HepG2 (cell line): ENCODE data around the gene TK1. TPM values are rescaled to one million over a fixed set of nuclear protein-coding genes. Genes with fewer than 3 reads are reported as not detected.
A peak's percentile ranks its signal among the peaks of the same experiment; 100 is the strongest.

ENCODE experiments used
- ATAC-seq: fragments of 200-7000 bp; cut with Tn5 transposase; 3 replicates; pipeline ENCODE4 v1.9.1; 2020; ENCODE audit warnings: mild to moderate bottlenecking, moderate library complexity
- BruUV-seq: library from RNA; stranded (reverse); fragments of 400-500 nt; replicated peaks from 2 replicates; lab custom pipeline; 2021; lab: Mats Ljungman, UMichigan
- CTCF ChIA-PET: fragments of 300-600 bp; formaldehyde crosslinking; extraction: SDS; loops from one replicate; lab custom pipeline; 2021; ENCODE audit warnings: low total read pairs, inconsistent platforms, low intra/inter-chr PET ratio; lab: Yijun Ruan, JAX
- POLR2A ChIA-PET: fragments of 350-600 bp; sonication (Branson Sonifier 250); formaldehyde crosslinking; loops from one replicate; lab custom pipeline; 2020; ENCODE audit warnings: antibody characterized with exemption, inconsistent platforms; lab: Yijun Ruan, JAX
- DNase-seq: peaks from one replicate; pipeline ENCODE4 v3.0.0-alpha.2; 2015; ENCODE audit warnings: low spot score
- FAIRE-seq: peaks from 3 replicates; lab custom pipeline; 2011; peaks lifted over from hg19 to GRCh38; lab: Jason Lieb, UNC
- H2AFZ ChIP-seq: one replicate; pipeline ENCODE4 v1.6.1; 2011; ENCODE audit warnings: low read length, inconsistent platforms
- H3K27ac ChIP-seq: fragments of 300-600 bp; 3 replicates; pipeline ENCODE4 v1.8.0; 2011; ENCODE audit warnings: mixed run types, mild to moderate bottlenecking, mixed read lengths, low read length, inconsistent platforms; ENCODE audit not compliant: insufficient read depth; ENCODE audit errors: extremely low read length
- H3K27me3 ChIP-seq, 2 experiments: fragments of 200-600 bp in 1 of 2; 2 replicates in 1 of 2; 3 replicates in 1 of 2; pipeline versions ENCODE4 v1.6.0 to v1.8.0; 2011; ENCODE audit warnings: low read length in 2 of 2, mild to moderate bottlenecking in 2 of 2, moderate library complexity in 2 of 2, inconsistent platforms in 1 of 2; ENCODE audit not compliant: insufficient read depth in 2 of 2, control insufficient read depth in 1 of 2
- H3K36me3 ChIP-seq, 2 experiments: fragments of 200-600 bp in 1 of 2; replicated peaks in 1 of 2; 2 replicates in 1 of 2; 3 replicates in 1 of 2; pipeline versions ENCODE4 v1.5.1 to v1.8.0; 2011; ENCODE audit warnings: low read length in 2 of 2, inconsistent platforms in 1 of 2; ENCODE audit not compliant: insufficient read depth in 2 of 2, control insufficient read depth in 1 of 2
- H3K4me1 ChIP-seq: 2 replicates; pipeline ENCODE4 v1.5.1; 2012; ENCODE audit warnings: low read length, inconsistent platforms; ENCODE audit not compliant: insufficient read depth
- H3K4me2 ChIP-seq: 2 replicates; pipeline ENCODE4 v1.6.0; 2011; ENCODE audit warnings: low read depth, low read length, inconsistent platforms
- H3K4me3 ChIP-seq, 3 experiments: fragments of 200-600 bp in 1 of 3; sonication (generic), shearing (Covaris generic) in 1 of 3; replicated peaks in 1 of 3; 2 replicates each; pipeline ENCODE4 v1.5.1; 2011 to 2016; ENCODE audit warnings: low read length in 3 of 3, inconsistent platforms in 2 of 3, low read depth in 2 of 3, mild to moderate bottlenecking in 2 of 3, control low read depth in 1 of 3, mixed read lengths in 1 of 3; ENCODE audit not compliant: insufficient read depth in 1 of 3
- H3K79me2 ChIP-seq: one replicate; pipeline ENCODE4 v1.6.1; 2011; ENCODE audit warnings: low read length, inconsistent platforms; ENCODE audit not compliant: insufficient read depth
- H3K9ac ChIP-seq: 2 replicates; pipeline ENCODE4 v1.6.0; 2011; ENCODE audit warnings: mild to moderate bottlenecking, low read depth, low read length, inconsistent platforms; ENCODE audit not compliant: insufficient read depth
- H3K9me3 ChIP-seq: 2 replicates; pipeline ENCODE4 v1.5.1; 2012; ENCODE audit warnings: mild to moderate bottlenecking, low read length
- H4K20me1 ChIP-seq: 2 replicates; pipeline ENCODE4 v1.6.0; 2011; ENCODE audit warnings: inconsistent platforms, mild to moderate bottlenecking, low read length, moderate library complexity; ENCODE audit not compliant: insufficient read depth
- ATAD3A ChIP-seq: sonication (generic); formaldehyde crosslinking; IDR thresholded peaks from 2 replicates; pipeline ENCODE4 v1.4.0; 2020; ENCODE audit warnings: missing genetic modification reagents
- ETV5 ChIP-seq: IDR thresholded peaks from 2 replicates; pipeline ENCODE4 v1.6.1; 2018; ENCODE audit warnings: missing biosample characterization, missing genetic modification reagents, inconsistent platforms, borderline replicate concordance
- PTBP1 ChIP-seq: fragments of 200-400 bp; formaldehyde crosslinking; IDR thresholded peaks from 2 replicates; pipeline ENCODE4 v1.6.1; 2018; ENCODE audit warnings: low read length, low read depth; ENCODE audit not compliant: poor library complexity, severe bottlenecking
- RNF219 ChIP-seq: sonication (generic); formaldehyde crosslinking; IDR thresholded peaks from 2 replicates; pipeline ENCODE4 v1.5.0; 2020; ENCODE audit warnings: mild to moderate bottlenecking, missing genetic modification reagents
- TAF1 ChIP-seq: sonication (generic); formaldehyde crosslinking; IDR thresholded peaks from 2 replicates; pipeline ENCODE4 v1.4.0; 2020; ENCODE audit warnings: missing genetic modification reagents
- ZBTB14 ChIP-seq: sonication (generic); formaldehyde crosslinking; IDR thresholded peaks from 2 replicates; pipeline ENCODE4 v1.4.0; 2020; ENCODE audit warnings: missing genetic modification reagents
- ZBTB42 ChIP-seq: sonication (generic); formaldehyde crosslinking; IDR thresholded peaks from 2 replicates; pipeline ENCODE4 v1.5.0; 2020; ENCODE audit warnings: mild to moderate bottlenecking, missing genetic modification reagents
- ZC3H13 ChIP-seq: sonication (generic); formaldehyde crosslinking; IDR thresholded peaks from 2 replicates; pipeline ENCODE4 v1.8.1; 2023; ENCODE audit warnings: mild to moderate bottlenecking, missing genetic modification reagents, moderate library complexity
- ZFP90 ChIP-seq: sonication (generic); formaldehyde crosslinking; IDR thresholded peaks from 2 replicates; pipeline ENCODE4 v1.8.0; 2022; ENCODE audit warnings: missing genetic modification reagents, mild to moderate bottlenecking, inconsistent platforms, borderline replicate concordance
- ZMYM3 ChIP-seq: sonication (generic); formaldehyde crosslinking; IDR thresholded peaks from 2 replicates; pipeline ENCODE4 v1.5.1; 2020; ENCODE audit warnings: mild to moderate bottlenecking, missing genetic modification reagents
- ZNF326 ChIP-seq: sonication (generic); formaldehyde crosslinking; IDR thresholded peaks from 2 replicates; pipeline ENCODE4 v1.4.0; 2020; ENCODE audit warnings: missing genetic modification reagents, borderline replicate concordance
- ZNF350 ChIP-seq: sonication (generic); formaldehyde crosslinking; IDR thresholded peaks from 2 replicates; pipeline ENCODE4 v1.4.0; 2020; ENCODE audit warnings: mild to moderate bottlenecking, low read depth, missing genetic modification reagents, borderline replicate concordance
- WGBS: methylation state at CpG from one replicate; pipeline ENCODE4 v1.1.6; 2017; ENCODE audit warnings: low lambda C conversion rate; 5-methylcytosine and 5-hydroxymethylcytosine counted together
- in situ Hi-C: cut with HindIII; loops from 2 replicates; pipeline ENCODE4 v1.10.0; 2017; ENCODE audit warnings: low pct_unique_long_range_greater_than_20kb; ENCODE audit not compliant: extremely low pct_ligation_motif_present
- intact Hi-C: fragments of 100-400 bp; cut with micrococcal nuclease; formaldehyde crosslinking; loops from one replicate; pipeline ENCODE4 v1.10.0; 2022; ENCODE audit not compliant: unreplicated experiment
- polyA plus RNA-seq, 8 experiments: library from polyadenylated mRNA; depleted of rRNA in 3 of 8; stranded (reverse) in 7 of 8; unstranded in 1 of 8; fragments of >200 nt; fragmentation: Illumina TruSeq in 4 of 8; extraction: Trizol in 4 of 8; gene quantifications; 2 replicates each; pipeline versions ENCODE4 v1.2.1 to v1.2.3, GENCODE V29; 2011 to 2016; ENCODE audit warnings: low read depth in 4 of 8, missing spikeins in 1 of 8, mixed read lengths in 1 of 8; ENCODE audit not compliant: insufficient read depth in 1 of 8
- total RNA-seq, 5 experiments: library from RNA; depleted of rRNA; stranded (reverse); fragments of >200 nt; fragmentation: Illumina TruSeq; extraction: Trizol; gene quantifications; 2 replicates each; pipeline ENCODE4 v1.2.3, GENCODE V29; 2016; ENCODE audit warnings: low read depth in 1 of 5
- TF ChIP-seq, protein P1 (sequence below): sonication (generic); formaldehyde crosslinking; IDR thresholded peaks from 2 replicates; pipeline ENCODE4 v1.4.0; 2020; ENCODE audit warnings: missing genetic modification reagents

TK1 gene
- total and polyA plus RNA-seq, 2 of the 13 experiments (the other 11 are each of a cell fraction or from before 2014, with no cell fraction given): 45.0 to 96.0 TPM

DNA sequence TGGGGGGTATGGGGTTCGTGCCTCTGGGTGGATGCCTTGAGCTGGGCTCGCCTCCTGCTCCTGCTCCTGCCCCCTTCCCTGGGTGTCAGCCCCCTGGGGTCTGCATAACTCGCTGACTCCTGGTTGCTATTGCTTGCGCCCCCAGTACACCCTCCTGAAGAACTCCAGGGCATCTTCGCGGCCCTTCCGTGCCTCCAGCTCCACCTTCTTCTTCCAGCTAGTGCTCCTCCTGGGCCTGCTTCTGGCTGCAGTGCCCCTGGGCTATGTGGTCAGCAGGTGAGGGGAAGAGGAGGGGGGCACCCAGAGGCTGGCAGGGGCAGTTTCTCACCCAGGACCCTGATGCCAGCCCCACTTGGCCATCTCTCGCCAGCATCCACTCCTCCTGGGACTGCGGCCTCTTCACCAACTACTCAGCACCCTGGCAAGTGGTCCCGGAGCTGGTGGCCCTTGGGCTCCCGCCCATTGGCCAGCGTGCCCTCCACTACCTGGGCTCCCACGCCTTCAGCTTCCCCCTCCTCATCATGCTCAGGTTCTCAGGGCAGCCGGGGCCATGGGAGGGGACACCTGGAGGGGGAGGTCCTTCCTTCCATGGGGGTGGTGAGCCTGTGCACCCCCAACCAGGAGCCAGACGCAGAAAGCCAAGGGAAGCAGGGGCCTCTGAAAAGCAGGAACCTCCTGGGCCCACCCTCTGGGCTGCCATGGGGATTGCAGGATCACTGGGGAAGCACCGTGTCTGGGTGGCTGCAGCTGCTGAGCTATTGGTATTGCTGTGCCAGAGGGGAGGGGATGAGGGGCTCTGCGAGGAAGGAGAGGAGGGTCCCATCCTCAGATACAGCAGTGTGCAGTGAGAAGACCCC lies 48.4 kb downstream of the TK1 start (continued):
- TF ChIP-seq ZNF350 (CRISPR knock-in tag) (0 out of 2 replicates have a peak, but pooled peaks have one; percentile 35), ZBTB14 (CRISPR knock-in tag) (0 out of 2 replicates have a peak, but pooled peaks have one; percentile 22), TAF1 (no peak), ZC3H13 (CRISPR knock-in tag) (0 out of 2 replicates have a peak, but pooled peaks have one; percentile 9), ZFP90 (CRISPR knock-in tag) (no peak), ZBTB42 (CRISPR knock-in tag) (0 out of 2 replicates have a peak, but pooled peaks have one; percentile 45)

- Histone ChIP-seq H3K79me2 (no peaks in the 10 kb centered on the region), H3K27ac (no peak overlapping the region), H3K9me3 (no peaks in the 10 kb centered on the region), H3K4me3 (peak overlapping the region in 1 of 3 experiments; percentile 59; a peak in 2 of 6 replicates), H2AFZ (no peak overlapping the region), H3K27me3 (peaks cover 5 to 14% of the 10 kb centered on the region in 2 experiments; a peak in 4 of 5 replicates), H3K36me3 (no peaks in the 10 kb centered on the region), H3K9ac (peak overlapping the region; percentile 41), H4K20me1 (no peaks in the 10 kb centered on the region), H3K4me2 (peak overlapping the region; percentile 77), H3K4me1 (peaks cover 97% of the 10 kb centered on the region)
- DNase-seq (no peak), ATAC-seq (peak; percentile 7), FAIRE-seq (no peak)
- no TSS peak for BruUV-seq
- ChIA-PET POLR2A (interaction anchor here (5.0 kb wide), 1 partner anchor 9 kb away, joined by 57 read pairs; the partner anchor contains the start of gene TMC6), CTCF (interaction anchor here (0.8 to 1.5 kb wide), 3 partner anchors 20 to 25 kb away, joined by 3 to 6 read pairs (median 4); no protein-coding TSS in a partner anchor)
- in situ Hi-C loops: no loop called here
- WGBS: 20% methylated on average over 18 of the region's 26 CpGs
- intact Hi-C loops: no loop called here
- TF ChIP-seq ZMYM3 (CRISPR knock-in tag): peak; percentile 29; the same call in 1 of the 2 replicates
- 0 out of 2 replicates have a peak, but pooled peaks have one; percentile 59 for TF ChIP-seq ZNF326 (CRISPR knock-in tag)
- TF ChIP-seq ETV5 (CRISPR knock-in tag): peak; percentile 12; the same call in 1 of the 2 replicates
- TF ChIP-seq RNF219: no peak
- TF ChIP-seq ATAD3A (CRISPR knock-in tag): no peak; the same call in 1 of the 2 replicates
- TF ChIP-seq PTBP1: no peak
- TF ChIP-seq, protein P1, sequence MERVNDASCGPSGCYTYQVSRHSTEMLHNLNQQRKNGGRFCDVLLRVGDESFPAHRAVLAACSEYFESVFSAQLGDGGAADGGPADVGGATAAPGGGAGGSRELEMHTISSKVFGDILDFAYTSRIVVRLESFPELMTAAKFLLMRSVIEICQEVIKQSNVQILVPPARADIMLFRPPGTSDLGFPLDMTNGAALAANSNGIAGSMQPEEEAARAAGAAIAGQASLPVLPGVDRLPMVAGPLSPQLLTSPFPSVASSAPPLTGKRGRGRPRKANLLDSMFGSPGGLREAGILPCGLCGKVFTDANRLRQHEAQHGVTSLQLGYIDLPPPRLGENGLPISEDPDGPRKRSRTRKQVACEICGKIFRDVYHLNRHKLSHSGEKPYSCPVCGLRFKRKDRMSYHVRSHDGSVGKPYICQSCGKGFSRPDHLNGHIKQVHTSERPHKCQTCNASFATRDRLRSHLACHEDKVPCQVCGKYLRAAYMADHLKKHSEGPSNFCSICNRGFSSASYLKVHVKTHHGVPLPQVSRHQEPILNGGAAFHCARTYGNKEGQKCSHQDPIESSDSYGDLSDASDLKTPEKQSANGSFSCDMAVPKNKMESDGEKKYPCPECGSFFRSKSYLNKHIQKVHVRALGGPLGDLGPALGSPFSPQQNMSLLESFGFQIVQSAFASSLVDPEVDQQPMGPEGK: no peak
Observed at GRCh38 chr17:78137392-78138203, 49.3 kb downstream of the TK1 start.
